Esophagus squamous epithelium (tissue), 5 donors: Measurements from ENCODE around the gene CCDC183. TPM values are rescaled to one million over a fixed set of nuclear protein-coding genes. Genes with fewer than 3 reads are reported as not detected.

Source experiments
- DNase-seq: peaks from one replicate; lab custom pipeline; 2025; lab: John Stamatoyannopoulos, UW
- H3K27ac ChIP-seq, 4 donors: fragments of 200-600 bp; sonication (generic); one replicate each; pipeline ENCODE4 v1.5.1; 2016 to 2019; ENCODE audit warnings: mild to moderate bottlenecking in 1 of 4
- H3K27me3 ChIP-seq, 4 donors: fragments of 200-600 bp; sonication (generic); 1 replicate in 3 of 4; 2 replicates in 1 of 4; pipeline versions ENCODE4 v1.5.1 to v1.6.0; 2017 to 2021; ENCODE audit warnings: antibody characterized with exemption in 1 of 4
- H3K36me3 ChIP-seq, 3 donors: fragments of 200-600 bp; sonication (generic); one replicate each; pipeline ENCODE4 v1.5.1; 2016 to 2019
- H3K4me1 ChIP-seq, 3 donors: fragments of 200-600 bp; sonication (generic); one replicate each; pipeline ENCODE4 v1.5.1; 2017 to 2019
- H3K4me3 ChIP-seq, 4 donors: fragments of 200-600 bp; sonication (generic); 1 replicate in 3 of 4; 2 replicates in 1 of 4; pipeline ENCODE4 v1.5.1; 2016 to 2019; ENCODE audit warnings: mild to moderate bottlenecking in 2 of 4, moderate library complexity in 1 of 4
- H3K9me3 ChIP-seq, 3 donors: fragments of 200-600 bp; sonication (generic); one replicate each; pipeline ENCODE4 v1.5.1; 2016 to 2019
- CTCF ChIP-seq, 6 experiments: fragments of 450-650 bp in 4 of 6; fragments of 200-600 bp in 2 of 6; sonication (generic) in 2 of 6; IDR thresholded peaks; one replicate each; pipeline ENCODE4 v1.5.1; 2016 to 2019; ENCODE audit warnings: antibody characterized with exemption in 6 of 6, mild to moderate bottlenecking in 4 of 6, moderate library complexity in 4 of 6
- POLR2A ChIP-seq, 4 donors: fragments of 450-650 bp; IDR thresholded peaks; one replicate each; pipeline ENCODE4 v1.6.1; 2017; ENCODE audit warnings: antibody characterized with exemption in 4 of 4, mild to moderate bottlenecking in 4 of 4, moderate library complexity in 3 of 4
- WGBS, 2 donors: methylation state at CpG; one replicate each; pipeline ENCODE4 v1.1.5; 2018; 5-methylcytosine and 5-hydroxymethylcytosine counted together
- intact Hi-C: fragments of 100-400 bp; cut with DNase I; formaldehyde crosslinking; loops from one replicate; pipeline ENCODE4 v1.15.0; 2022
- total RNA-seq, 4 donors: library from RNA; depleted of rRNA; stranded (reverse); fragments of >200 nt; gene quantifications; one replicate each; pipeline ENCODE4 v1.1.0, GENCODE V29; 2016
- donor health status: DM: yes; HTN: yes; CAD: no.

The CCDC183 gene
- total RNA-seq = 1 to 10 TPM in 1 of 4 donors, not detected in 3; 2.1 TPM

- intact Hi-C loops = no loop called here
These were observed at the start of gene CCDC183 for GRCh38 chr9:136796238-136796774. Gene CCDC183, plus strand, starts transcription at chr9:136796338. Its CDS starts 60 bp downstream, at chr9:136796398.

GRCh38 chr9:136746621-136747020 lies 49.5 kb upstream of the CCDC183 start:
- no peaks in the 10 kb centered on the region for H3K36me3 ChIP-seq
- no peak for DNase-seq
- intact Hi-C loops = no loop called here
- TF ChIP-seq POLR2A (IDR thresholded peaks at IDR 0.05) = no peak
- TF ChIP-seq CTCF (IDR thresholded peaks at IDR 0.05) = no peak
- WGBS, 2 donors = 80 to 82% methylated on average over 3 to 7 of the region's 18 CpGs
- peaks cover 18 to 33% (median 20%) of the 10 kb centered on the region in 3 donors for H3K4me1 ChIP-seq
- peaks cover 4 to 57% (median 14%) of the 10 kb centered on the region in 4 donors for H3K27me3 ChIP-seq
- no peak overlapping the region for H3K4me3 ChIP-seq
- peaks cover 0 to 3% (median 2%) of the 10 kb centered on the region in 3 donors for H3K9me3 ChIP-seq
- peak overlapping the region in 2 of 4 donors; percentile 9 to 13 for H3K27ac ChIP-seq

More at GRCh38 chr9:136796238-136796774, at the start of gene CCDC183:
- H3K27me3 ChIP-seq = peaks cover 0 to 60% (median 16%) of the 10 kb centered on the region in 4 donors
- no peak for DNase-seq
- 34 to 43% methylated on average over 4 to 5 of the region's 5 CpGs for WGBS, 2 donors
- no peak within 1 kb of the TSS for H3K4me3 ChIP-seq
- peaks cover 31 to 65% (median 36%) of the 10 kb centered on the region in 3 donors for H3K4me1 ChIP-seq
- H3K36me3 ChIP-seq = peaks cover 0 to 23% (median 3%) of the 10 kb centered on the region in 3 donors
- no peak for TF ChIP-seq CTCF (IDR thresholded peaks at IDR 0.05)
- no peak for TF ChIP-seq POLR2A (IDR thresholded peaks at IDR 0.05)
- H3K9me3 ChIP-seq = no peaks in the 10 kb centered on the region
- no peak within 1 kb of the TSS for H3K27ac ChIP-seq

- Histone ChIP-seq H3K27me3 (peaks cover 0 to 49% (median 6%) of the 10 kb centered on the region in 4 donors), H3K27ac (no peak overlapping the region), H3K4me3 (no peak overlapping the region), H3K9me3 (peaks cover 0 to 10% (median 3%) of the 10 kb centered on the region in 3 donors), H3K4me1 (peaks cover 12 to 25% (median 12%) of the 10 kb centered on the region in 3 donors), H3K36me3 (no peaks in the 10 kb centered on the region)
- 81 to 86% methylated on average over 9 to 15 of the region's 22 CpGs for WGBS, 2 donors
- DNase-seq = no peak
- intact Hi-C loops = no loop called here
- no peak for TF ChIP-seq CTCF (IDR thresholded peaks at IDR 0.05)
- no peak for TF ChIP-seq POLR2A (IDR thresholded peaks at IDR 0.05)
These were observed 48.7 kb upstream of the CCDC183 start for GRCh38 chr9:136747161-136748060.

GRCh38 chr9:136748201-136748600 lies 47.9 kb upstream of the CCDC183 start, which contains the start of gene LCN6:
Gene LCN6, minus strand, starts transcription at chr9:136748525. Its CDS starts 42 bp downstream, at chr9:136748483.
- TF ChIP-seq POLR2A (IDR thresholded peaks at IDR 0.05) (no peak), CTCF (IDR thresholded peaks at IDR 0.05) (no peak)
- peaks cover 0 to 42% (median 0%) of the 10 kb centered on the region in 4 donors for H3K27me3 ChIP-seq
- WGBS, 2 donors = 28 to 90% methylated on average over 2 to 3 of the region's 8 CpGs
- H3K9me3 ChIP-seq = peaks cover 0 to 10% (median 3%) of the 10 kb centered on the region in 3 donors
- H3K36me3 ChIP-seq = no peaks in the 10 kb centered on the region
- H3K27ac ChIP-seq = peak within 1 kb of the TSS in 3 of 4 donors; percentile 6 to 55 (median 43)
- peaks cover 4 to 18% (median 4%) of the 10 kb centered on the region in 3 donors for H3K4me1 ChIP-seq
- DNase-seq = no peak
- intact Hi-C loops = no loop called here
- H3K4me3 ChIP-seq = no peak within 1 kb of the TSS
